Hippocampal formation (tissue), 2 donors: ENCODE results near the gene SBNO2.

Experiments used
- DNase-seq, 2 donors: peaks; one replicate each; lab custom pipeline; 2025; lab: John Stamatoyannopoulos, UW

The SBNO2 gene

DNA sequence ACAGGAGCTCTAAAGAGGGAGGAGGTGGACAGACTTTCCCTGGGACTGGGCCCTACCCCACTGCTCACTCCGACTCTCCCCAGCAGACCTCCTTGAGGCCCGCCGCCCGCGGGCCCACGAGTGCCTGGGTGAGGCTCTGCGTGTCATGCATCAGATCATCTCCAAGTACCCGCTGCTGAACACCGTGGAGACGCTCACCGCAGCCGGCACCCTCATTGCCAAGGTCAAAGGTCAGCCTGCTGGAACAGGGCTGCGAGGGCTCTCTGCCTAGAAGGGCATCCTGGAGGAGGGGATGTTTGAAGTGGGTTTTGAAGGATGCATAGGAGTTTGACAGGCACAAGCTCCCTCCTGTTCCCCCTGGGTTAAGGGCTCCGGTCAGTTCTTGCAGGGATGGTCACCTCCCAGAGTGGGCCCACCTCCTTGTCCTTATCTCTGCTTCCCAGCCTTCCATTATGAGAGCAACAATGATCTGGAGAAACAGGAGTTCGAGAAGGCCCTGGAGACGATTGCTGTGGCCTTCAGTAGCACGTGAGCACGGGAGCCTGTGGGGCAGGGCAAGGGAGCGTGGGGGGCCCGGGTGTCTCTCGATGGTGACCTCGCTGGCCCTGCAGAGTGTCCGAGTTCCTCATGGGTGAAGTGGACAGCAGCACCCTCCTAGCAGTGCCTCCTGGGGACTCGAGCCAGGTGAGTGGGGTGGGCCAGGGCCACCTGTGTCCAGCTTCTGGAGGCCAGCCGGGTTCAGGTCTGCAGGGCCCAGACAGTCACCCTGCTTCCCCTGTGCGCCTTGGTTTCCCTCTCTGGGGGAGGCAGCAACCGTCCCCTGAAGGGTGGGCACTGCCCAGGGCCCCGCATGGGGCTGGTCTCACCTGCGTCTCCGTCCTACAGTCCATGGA, 100.8 kb downstream of the SBNO2 start:
- DNase-seq = no peak

DNA sequence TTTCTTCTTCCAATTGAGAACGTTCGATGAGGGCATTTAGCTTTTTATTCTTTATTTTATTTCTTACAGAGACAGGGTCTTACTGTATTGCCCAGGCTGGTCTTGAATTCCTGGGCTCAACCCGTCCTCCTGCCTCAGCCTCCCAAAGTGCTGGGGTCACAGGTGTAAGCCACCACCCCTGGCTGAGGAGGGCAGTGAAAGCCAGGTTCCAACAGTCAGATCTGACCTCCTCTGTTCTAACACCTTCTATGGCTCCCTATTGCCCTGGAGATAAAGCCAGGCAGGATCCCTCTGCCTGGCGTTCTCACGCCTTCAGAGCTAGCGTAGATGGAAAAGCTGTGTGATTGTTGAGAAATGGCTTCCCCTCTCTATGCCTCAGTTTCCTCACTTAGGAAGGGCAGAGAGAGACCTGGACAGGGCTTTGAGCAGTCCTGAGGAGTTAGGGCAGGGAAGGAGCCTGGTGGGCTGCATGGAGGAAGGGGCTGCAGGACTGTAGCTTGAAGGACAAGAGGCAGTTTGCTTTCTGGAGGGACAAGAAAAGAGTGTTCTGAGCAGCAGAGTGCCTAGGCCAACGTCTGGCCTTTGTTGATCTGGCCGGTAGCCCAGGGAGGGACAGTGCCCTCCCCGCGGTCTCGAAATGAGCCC, 101.6 kb downstream of the SBNO2 start:
- no peak for DNase-seq

DNA sequence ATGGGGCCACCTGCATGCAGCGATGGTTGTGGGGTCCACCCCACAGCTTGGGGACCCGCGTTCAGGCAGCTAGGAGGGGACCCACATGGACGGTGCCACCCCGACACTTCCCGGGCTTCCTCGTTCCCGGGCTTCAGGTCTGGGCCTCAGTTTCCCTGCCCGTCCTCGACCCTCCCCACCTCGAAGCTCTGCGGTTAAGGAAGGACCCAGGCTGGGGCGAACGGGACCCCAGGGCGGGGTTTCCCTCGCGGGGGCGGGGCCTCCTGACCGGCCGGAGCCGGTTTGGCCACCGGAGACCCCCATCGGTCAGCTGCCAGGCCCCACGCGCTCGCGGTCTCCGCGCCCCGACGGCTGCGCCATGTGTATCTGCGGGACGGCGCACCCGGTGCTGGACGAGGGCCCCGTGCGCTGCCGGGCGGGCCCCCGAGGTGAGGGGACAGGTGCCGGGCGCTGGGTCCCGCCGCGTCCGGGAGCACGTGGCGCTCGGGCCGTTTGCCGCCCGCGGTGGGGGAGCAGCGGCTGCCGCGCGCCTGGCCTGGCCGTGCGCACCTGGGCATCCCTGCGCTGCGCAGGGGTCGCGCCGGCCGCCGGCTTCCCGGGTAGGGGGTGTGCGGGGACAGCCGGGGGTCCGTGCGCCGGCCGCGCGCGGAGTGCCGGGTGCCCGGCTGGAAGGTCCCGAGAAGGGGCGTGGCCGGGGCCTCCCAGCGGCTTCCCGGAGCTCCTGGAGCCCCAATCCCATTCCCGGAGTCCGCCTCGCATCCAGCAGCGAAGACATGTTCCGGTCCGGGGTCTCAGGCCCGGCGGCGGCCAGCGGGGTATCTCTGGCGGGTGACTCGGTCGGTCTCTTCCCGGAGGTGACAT, 102.9 kb downstream of the SBNO2 start:
- no peak for DNase-seq

DNA sequence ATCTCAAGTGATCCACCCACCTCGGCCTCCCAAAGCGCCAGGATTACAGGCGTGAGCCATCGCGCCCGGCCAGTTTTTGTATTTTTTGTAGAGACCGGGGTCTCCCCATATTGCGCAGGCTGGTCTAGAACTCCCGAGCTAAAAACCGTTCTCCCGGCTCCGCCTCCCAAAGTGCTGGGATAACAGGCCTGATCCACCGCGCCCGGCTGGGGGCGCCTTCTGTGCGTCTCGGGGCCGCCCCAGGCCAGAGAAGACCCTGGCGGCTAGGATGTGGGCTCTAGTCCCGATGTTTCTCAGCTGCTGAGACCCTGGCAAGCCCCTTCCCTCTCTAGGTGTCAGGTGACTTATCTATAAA, 103.5 kb downstream of the SBNO2 start:
- no peak for DNase-seq

DNA sequence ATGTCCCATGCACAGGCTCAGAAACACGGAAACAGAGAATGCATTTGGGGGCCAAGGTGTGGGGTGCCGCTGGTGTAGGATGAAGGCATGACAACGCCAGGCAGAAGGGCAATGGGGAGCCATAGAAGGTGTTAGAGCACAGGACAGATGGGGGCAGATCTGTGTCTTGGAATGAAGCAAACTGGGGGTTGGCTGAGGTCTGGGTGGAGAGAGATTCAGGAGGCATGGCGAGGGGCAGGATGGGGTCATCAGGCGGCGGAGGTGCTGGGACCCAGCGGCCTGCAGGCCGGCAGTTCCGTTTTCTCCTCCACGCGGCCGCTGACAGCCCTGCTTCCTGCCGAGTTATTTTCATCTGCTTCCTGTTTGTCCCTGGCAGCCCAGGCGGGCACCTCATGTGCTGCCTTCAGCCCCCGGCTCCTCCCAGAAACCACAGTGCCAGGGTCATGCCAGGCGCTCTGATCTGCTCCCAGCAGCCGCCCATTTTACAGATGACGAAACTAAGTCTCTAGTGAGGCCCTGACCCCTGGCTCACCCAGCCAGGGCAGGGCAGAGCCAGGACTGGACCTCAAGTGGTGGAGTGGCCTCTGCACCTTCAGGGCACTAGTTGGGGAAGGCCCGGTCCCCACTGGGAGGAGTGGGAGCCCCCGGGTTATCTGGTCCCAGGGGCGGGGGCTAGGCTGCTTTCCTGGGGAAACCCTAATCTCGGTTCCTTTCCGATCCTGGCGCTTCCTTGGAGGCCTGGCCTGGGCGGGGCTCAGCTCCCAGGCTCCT, 104.9 kb downstream of the SBNO2 start:
- DNase-seq = peak; percentile 13 to 16

DNA sequence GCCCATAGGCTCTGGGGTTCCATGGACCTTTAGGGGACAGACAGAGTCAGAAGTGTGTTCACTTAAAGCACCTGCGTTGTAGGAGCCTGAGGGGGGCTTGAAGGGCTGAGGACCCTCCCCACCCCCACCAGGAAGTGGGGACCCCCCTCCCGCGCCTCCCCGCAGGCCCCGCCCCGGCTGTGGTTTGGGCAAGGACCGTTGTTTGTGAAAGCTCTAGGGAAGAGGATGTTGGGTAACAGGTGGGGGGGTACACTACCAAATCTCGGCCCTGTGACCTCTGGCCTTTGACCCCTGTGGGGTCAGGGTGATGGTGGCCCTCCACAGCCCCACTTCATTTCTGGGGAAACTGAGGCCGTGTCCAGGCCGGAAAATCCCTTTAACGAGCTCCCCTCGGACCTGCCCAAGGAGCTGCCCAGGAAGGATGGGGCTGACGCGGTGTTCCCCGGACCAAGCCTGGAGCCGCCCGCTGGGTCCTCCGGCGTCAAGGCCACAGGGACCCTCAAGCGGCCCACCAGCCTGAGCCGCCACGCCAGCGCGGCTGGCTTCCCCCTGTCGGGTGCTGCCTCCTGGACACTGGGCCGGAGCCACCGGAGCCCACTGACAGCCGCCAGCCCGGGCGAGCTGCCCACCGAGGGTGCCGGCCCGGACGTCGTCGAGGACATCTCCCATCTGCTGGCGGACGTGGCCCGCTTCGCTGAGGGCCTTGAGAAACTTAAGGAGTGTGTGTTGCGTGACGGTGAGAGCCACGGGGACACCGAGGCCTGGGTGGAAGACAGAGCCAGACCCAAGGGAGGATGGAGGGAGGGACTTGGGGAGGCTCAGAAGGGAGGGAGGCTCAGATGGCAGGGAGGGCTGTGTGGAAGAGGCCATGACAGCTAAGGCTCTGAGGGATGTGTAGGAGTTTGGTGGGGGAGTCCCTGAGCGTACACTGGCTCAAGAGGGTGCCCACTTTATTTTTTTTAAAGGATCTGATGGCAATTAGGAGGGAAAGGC, 105.8 kb downstream of the SBNO2 start:
- DNase-seq = peak in 1 of 2 donors; percentile 21

DNA sequence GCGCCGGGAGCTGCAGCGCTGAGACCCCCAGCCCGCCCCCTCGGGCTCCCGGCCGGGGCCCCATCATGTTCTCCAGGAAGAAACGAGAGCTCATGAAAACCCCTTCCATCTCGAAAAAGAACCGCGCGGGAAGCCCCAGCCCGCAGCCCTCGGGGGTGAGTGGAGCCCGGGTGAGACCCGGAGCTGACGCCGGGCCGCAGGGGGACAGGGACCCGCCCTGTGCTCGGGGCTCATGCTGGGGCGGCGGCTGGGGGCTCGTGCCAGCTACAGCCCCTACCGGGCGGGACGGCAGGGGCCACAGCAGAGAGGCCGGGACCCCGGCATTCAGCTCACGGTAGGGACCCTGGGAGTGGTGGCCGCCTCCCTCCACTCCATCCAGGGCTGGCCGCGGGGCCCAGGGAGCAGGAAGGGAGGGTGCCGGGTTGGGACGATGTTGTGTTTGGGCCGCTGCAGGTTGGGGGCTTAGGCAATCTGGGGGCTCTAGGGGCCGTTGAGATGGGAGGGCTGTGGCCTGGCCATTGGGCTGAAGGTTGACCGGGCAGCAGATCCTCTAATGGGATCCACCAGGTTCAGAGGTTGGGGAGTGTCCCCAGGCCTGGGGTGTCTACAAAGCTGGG, 106.6 kb downstream of the SBNO2 start:
- no peak for DNase-seq

DNA sequence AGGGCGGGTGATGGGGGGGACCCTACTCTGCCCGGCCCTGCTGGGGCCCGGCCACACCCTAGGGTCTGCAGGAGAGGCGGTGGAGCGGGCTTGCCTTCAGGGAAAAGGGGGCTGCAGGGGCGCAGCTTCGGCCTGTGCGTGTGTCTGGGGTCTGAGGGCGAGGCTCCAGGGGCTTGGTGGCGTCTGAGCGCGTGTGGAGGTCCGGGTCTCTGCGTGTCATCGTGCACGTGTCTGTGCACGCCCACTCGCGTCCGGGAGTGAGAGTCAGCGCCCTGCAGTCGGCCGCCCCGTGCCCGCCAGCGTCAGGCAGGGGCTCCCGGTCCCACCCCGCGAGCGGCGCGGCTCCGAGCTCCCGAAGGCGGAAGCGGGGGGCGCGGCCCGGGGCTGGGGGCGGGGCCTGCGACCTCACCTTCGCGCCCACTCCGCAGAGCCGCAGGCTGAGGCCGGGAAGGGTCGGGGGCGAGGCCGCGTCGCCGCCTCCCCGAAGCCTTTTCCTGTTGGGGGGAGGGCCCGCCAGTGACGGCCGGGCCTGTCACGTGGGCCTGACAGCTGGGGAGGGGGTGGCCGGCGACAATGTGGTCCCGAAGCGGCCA, 107.2 kb downstream of the SBNO2 start, which contains the start of gene ARHGAP45:
Gene ARHGAP45, plus strand, starts transcription at position 420 of the 593 bp plus-strand sequence. CDS start 239 bp downstream, outside the sequence.
- DNase-seq = no peak

DNA sequence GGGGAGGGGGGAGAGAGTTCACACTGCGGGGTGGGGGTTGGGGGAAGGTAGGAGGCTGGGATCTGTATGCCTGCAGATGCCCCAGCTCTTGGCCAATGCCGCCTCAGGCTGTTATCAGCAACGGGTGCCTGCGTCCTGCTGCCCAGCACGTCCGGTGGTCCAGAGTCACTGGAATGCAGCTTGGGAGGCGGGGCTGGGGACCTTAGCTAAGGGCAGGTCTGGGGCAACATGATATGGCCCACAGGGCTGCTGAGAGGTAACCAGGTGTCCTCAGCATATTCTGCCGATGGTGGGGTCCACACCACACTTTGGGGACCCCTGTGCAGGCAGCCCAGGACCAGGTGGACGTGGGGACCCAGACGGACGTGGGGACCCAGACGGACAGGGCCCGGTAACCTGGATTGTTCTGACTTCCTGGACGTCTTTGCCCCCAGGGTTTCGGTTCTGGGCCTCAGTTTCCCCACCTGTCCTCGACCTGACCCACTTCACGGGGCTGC, 107.8 kb downstream of the SBNO2 start:
- no peak for DNase-seq

DNA sequence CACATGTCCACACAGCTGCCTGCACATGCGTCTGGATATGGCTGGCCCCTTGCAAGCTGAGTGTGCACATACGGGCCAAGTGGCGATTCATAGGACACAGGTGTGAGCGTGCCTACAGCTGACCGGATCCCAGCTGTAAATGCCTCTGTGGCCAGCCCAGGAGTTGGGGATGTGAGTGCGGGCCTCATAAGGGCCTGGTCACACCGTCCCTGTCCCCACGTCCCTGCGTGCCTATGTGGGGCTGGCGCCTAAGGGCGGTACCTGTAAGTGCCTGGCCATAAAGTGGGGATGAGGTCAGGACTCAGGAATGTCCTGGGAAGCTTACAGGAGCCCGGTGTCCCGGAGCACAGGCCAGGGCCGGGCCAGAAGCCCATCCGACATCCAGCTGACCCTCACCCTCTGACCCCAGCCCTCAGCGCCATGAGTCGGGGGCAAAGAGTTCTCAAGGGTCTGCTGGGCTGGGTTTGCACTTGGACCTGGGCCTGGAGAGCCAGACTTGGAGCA, 108.4 kb downstream of the SBNO2 start:
- DNase-seq = no peak

DNA sequence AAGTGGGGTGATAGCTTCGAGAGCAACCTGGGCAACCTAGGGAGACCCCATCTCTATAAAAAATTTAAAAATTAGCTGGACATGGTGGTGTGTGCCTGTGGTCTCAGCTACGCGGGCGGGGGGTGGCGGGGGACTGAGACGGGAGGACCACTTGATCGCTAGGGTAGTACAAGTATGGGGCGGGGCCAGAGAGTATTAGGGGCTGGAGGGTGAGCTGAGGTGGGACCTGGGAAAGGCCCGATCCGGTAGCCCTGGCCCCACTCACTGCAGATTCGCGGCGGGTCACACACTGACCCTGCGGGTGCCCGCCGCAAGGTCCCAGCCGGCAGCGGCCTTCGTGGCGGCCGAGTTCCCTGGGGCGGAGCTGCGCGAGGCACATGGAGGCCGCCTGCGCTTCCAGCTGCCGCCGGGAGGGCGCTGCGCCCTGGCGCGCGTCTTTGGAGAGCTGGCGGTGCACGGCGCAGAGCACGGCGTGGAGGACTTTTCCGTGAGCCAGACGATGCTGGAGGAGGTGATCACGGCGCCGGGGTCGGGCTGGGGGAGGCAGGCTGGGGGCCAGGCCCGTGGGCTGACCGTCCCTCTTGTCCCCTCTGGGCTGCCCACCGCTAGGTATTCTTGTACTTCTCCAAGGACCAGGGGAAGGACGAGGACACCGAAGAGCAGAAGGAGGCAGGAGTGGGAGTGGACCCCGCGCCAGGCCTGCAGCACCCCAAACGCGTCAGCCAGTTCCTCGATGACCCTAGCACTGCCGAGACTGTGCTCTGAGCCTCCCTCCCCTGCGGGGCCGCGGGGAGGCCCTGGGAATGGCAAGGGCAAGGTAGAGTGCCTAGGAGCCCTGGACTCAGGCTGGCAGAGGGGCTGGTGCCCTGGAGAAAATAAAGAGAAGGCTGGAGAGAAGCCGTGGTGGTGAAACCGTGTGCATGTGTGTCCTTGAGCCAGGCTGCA, 109.1 kb downstream of the SBNO2 start:
- DNase-seq = no peak

DNA sequence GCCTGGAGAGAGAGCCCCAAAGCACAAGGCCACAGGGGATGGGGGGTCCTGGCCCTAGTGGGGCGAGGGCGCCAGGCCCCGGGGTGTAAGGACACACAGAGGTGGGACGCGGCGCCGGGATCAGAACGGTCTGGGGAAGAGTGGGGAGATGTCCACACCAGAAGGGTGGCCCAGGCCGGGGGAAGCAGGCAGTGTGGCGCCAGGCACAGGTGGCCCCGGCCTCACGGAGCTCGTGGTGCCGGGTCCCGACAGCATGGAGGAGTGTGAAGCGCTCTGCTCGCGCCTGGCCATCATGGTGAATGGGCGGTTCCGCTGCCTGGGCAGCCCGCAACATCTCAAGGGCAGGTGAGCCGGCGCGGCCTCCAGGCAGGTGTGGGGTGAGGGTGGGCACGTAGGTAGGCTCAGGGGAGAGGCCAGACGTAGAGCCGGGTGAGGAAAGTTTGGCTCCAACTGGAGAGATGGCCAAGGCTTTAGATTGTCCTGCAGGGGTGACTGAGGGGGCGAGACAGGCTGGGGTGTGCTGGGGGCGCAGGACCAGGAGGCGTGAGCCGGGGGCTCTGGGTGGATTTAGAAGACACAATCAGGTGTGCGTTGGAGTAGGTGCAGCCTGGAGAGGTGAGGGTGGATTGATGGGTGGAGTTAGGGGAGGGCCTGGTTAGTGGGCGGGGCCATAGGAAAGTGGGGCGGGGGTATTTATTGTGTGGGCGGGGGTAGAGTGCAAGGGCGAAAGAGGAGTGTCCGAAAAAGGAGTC, 110.0 kb downstream of the SBNO2 start:
- no peak for DNase-seq

DNA sequence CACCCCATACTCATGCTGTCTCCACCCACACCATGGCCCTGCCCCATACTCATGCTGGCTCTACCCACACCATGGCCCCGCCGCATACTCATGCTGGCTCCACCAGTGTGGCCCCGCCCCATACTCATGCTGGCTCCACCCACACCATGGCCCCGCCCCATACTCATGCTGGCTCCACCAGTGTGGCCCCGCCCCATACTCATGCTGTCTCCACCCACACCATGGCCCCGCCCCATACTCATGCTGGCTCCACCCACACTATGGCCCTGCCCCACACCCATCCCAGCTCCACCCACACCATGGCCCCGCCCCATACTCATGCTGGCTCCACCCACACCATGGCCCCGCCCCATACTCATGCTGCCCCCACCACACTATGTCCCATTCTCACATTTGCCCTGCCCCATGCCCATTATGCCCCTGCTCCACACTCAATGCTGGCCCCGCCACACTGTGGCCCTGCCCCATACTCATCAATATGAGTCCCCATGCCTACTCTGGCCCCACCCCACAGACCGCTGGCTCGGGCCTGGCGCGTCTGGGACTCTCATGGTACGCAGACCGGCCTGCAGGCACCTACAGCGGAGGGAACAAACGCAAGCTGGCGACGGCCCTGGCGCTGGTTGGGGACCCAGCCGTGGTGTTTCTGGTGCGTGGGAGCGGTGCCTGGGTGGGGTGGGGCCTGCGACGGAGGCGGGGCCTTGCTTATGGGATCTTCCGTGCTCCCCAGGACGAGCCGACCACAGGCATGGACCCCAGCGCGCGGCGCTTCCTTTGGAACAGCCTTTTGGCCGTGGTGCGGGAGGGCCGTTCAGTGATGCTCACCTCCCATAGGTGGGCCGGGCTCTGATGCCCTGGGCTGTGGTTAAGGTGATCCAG, 110.8 kb downstream of the SBNO2 start:
- DNase-seq = no peak

DNA sequence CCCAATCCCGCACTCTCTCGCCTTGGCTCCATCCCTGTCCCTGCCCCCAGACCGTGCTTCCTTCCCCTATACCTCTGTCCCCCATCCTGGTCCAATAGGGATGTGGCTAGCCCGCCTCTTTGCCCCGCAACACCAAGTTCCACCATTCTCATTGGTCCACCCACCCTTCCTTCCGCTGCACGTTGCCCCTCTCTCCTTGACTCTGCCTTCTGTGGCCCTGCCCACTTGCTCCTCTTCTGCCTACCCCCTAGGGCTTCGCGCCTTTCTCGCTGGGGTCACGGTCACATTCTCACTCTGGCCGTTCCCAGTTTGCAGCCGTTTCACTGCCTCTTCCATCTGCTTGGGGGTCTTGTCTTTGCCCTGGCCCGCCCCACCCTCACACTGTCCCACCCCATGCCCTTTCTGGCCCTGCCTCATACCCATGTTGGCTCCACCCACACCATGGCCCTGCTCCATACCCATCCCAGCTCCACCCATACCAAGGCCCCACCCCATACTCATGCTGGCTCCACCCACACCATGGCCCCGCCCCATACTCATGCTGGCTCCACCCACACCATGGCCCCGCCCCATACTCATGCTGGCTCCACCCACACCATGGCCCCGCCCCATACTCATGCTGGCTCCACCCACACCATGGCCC, 111.6 kb downstream of the SBNO2 start:
- DNase-seq = no peak

DNA sequence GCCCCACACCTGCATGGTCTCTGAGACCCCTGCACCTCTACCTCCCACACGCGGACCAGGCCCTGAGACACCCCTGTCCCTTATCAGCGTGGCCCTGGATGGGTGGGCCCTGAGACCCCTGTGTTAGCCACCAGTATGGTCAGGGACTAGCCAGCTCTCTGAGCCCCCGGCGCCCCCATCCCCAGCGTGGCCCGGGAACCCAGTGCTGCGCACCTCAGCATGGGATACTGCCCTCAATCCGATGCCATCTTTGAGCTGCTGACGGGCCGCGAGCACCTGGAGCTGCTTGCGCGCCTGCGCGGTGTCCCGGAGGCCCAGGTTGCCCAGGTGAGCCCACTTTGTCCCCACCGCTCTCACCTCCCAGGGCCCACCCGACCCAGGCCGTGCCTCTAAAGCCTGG, 112.1 kb downstream of the SBNO2 start:
- no peak for DNase-seq

DNA sequence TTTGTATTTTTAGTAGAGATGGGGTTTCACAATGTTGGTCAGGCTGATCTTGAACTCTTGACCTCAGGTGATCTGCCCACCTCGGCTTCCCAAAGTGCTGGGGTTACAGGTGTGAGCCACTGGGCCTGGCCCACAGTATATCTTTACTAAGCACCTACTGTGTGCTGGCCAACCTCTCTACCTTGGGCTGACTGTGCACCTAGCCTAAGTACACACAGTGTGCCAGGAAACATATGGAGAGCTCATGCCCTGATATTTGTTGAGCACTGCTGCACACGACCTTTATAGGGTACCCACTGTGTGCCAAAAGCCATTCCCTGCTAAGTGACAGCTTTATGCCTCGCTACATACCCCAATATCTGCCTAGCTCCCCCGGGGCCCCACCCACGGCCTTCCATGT, 113.4 kb downstream of the SBNO2 start:
- DNase-seq = no peak
